ENCODE results near the gene HPGD.

DNA sequence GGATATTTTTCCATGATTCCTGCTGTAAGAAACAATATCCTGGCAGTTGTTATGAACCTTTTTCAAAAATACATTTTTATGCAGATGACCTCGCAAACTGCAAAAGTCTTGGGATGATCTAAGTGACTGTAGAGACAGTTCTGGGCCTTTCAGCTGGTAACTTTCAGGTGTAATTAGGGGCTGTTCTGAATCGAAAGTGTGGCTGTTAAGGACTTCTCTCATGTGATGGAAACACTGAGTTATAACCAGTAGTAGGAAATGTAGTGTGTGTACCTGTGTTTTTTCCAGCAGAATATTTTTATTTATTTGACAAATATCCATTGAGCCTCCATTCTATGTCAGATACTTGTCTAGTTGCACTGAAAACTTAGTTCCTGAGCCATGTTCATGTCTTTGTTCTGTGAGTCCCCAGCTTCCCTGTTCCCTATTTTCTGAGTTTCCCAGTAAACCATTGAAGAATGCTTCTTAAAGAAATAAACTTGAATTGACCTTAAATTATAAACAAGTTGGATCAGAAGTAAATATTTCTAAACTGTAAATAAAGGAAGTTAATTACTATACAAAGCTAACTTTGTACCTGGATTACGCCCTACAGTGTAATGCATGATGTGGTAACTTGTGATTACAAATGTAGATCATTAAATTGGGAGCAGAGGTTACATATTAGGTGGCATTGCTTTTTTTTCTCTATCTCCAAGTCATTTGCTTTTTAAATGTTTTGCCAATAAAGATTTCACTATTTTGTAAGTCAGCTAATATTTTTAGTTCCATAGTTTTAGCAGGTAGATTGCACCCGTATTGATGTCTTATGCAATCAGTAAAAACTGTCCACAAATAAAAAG lies 33.7 kb upstream of the HPGD start:
- TF ChIP-seq, protein P1, sequence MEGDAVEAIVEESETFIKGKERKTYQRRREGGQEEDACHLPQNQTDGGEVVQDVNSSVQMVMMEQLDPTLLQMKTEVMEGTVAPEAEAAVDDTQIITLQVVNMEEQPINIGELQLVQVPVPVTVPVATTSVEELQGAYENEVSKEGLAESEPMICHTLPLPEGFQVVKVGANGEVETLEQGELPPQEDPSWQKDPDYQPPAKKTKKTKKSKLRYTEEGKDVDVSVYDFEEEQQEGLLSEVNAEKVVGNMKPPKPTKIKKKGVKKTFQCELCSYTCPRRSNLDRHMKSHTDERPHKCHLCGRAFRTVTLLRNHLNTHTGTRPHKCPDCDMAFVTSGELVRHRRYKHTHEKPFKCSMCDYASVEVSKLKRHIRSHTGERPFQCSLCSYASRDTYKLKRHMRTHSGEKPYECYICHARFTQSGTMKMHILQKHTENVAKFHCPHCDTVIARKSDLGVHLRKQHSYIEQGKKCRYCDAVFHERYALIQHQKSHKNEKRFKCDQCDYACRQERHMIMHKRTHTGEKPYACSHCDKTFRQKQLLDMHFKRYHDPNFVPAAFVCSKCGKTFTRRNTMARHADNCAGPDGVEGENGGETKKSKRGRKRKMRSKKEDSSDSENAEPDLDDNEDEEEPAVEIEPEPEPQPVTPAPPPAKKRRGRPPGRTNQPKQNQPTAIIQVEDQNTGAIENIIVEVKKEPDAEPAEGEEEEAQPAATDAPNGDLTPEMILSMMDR (IDR thresholded peaks at IDR 0.05) = no peak
- no peak for TF ChIP-seq POLR2AphosphoS5 (IDR thresholded peaks at IDR 0.05)
